ENCODE data around the gene NABP1. TPM values are rescaled to one million over a fixed set of nuclear protein-coding genes. Genes with fewer than 3 reads are reported as not detected.
A peak's percentile ranks its signal among the peaks of the same experiment; 100 is the strongest.

The NABP1 gene
- polyA plus RNA-seq, 1 of the 3 experiments (the other 2 are of a cell fraction) = 19.1 TPM

- no peaks in the 10 kb centered on the region for H3K79me2 ChIP-seq (ENCODE audit: insufficient read depth)
- peaks cover 34% of the 10 kb centered on the region for H3F3A ChIP-seq (replicated peaks; ENCODE audit: insufficient read depth)
- H3K4me3 ChIP-seq (ENCODE audit: low read depth in 2 of 2, low read length in 1 of 2) = peak overlapping the region in 1 of 2 experiments; percentile 29; a peak in 2 of 4 replicates
- POLR2A ChIA-PET = no interaction called here
- H3K27ac ChIP-seq (ENCODE audit: low read depth in 2 of 2, low read length in 1 of 2) = peak overlapping the region; percentile 76 to 87; a peak in 3 of 4 replicates
- H3K9me3 ChIP-seq = no peaks in the 10 kb centered on the region
- H3K9ac ChIP-seq = peak overlapping the region; percentile 65
- H2AFZ ChIP-seq (ENCODE audit: low read depth) = peak overlapping the region; percentile 50; the same call in 1 of the 2 replicates
- no peak for DNase-seq
- no peaks in the 10 kb centered on the region for H4K20me1 ChIP-seq (ENCODE audit: insufficient read depth)
- no peaks in the 10 kb centered on the region for H3K27me3 ChIP-seq (ENCODE audit: insufficient read depth)
- no peaks in the 10 kb centered on the region for H3K9me2 ChIP-seq
- peaks cover 0 to 19% of the 10 kb centered on the region in 2 experiments; a peak in 2 of 4 replicates for H3K4me1 ChIP-seq (ENCODE audit: control insufficient read depth in 1 of 2, insufficient read depth in 2 of 2, low read depth in 1 of 2, low read length in 1 of 2)
- WGBS (ENCODE audit: low lambda C conversion rate) = 17% methylated on average over 5 of the region's 5 CpGs
- H3K4me2 ChIP-seq = peak overlapping the region; percentile 42
- CTCF ChIA-PET = interaction anchor here (1.0 kb wide), 1 partner anchor 111 kb away, joined by 3 read pairs; no protein-coding TSS in a partner anchor
- no peaks in the 10 kb centered on the region for H3K36me3 ChIP-seq (replicated peaks in 1 of 2; ENCODE audit: control insufficient read depth in 1 of 2, insufficient read depth in 2 of 2, low read length in 1 of 2)
- TF ChIP-seq CHD2 (IDR thresholded peaks at IDR 0.05; ENCODE audit: low read length, partially characterized antibody) (no peak), RXRA (IDR thresholded peaks at IDR 0.05; ENCODE audit: borderline replicate concordance, low read depth) (no peak), TAF1 (IDR thresholded peaks at IDR 0.05; ENCODE audit: borderline replicate concordance, low read depth, low read length) (0 out of 2 replicates have a peak, but pooled peaks have one; percentile 10), IRF3 (IDR thresholded peaks at IDR 0.05; ENCODE audit: low read depth, low read length) (no peak), SIN3A (IDR thresholded peaks at IDR 0.05; ENCODE audit: borderline replicate concordance, low read depth, low read length) (no peak), PBX3 (IDR thresholded peaks at IDR 0.05) (peak; percentile 17), MEF2A (IDR thresholded peaks at IDR 0.05; ENCODE audit: borderline replicate concordance, low read depth) (no peak), REST (IDR thresholded peaks at IDR 0.05; ENCODE audit: low read depth, low read length) (no peak), JUND (IDR thresholded peaks at IDR 0.05) (peak; percentile 41), GATA2 (CRISPR knock-in tag; IDR thresholded peaks at IDR 0.05) (no peak), TEAD4 (IDR thresholded peaks at IDR 0.05; ENCODE audit: borderline replicate concordance, insufficient read depth) (peak; percentile 23; the same call in 1 of the 2 replicates), YY1 (IDR thresholded peaks at IDR 0.05; ENCODE audit: low read depth) (peak; percentile 27; the same call in 1 of the 2 replicates), MAX (IDR thresholded peaks at IDR 0.05; ENCODE audit: low read depth) (peak; percentile 22; the same call in 1 of the 2 replicates), TCF12 (IDR thresholded peaks at IDR 0.05) (peak; percentile 28; the same call in 1 of the 2 replicates), USF2 (IDR thresholded peaks at IDR 0.05; ENCODE audit: borderline replicate concordance, low read depth, low read length) (no peak), RCOR1 (IDR thresholded peaks at IDR 0.05; ENCODE audit: low read length) (no peak), FOSL2 (IDR thresholded peaks at IDR 0.05; ENCODE audit: borderline replicate concordance, low read depth) (peak; percentile 34; the same call in 1 of the 2 replicates), USF1 (IDR thresholded peaks at IDR 0.05; ENCODE audit: borderline replicate concordance, low read depth) (no peak), FOXM1 (IDR thresholded peaks at IDR 0.05; ENCODE audit: low read depth) (no peak), EZH2phosphoT487 (IDR thresholded peaks at IDR 0.05; ENCODE audit: borderline replicate concordance, low read depth) (no peak), NFIC (IDR thresholded peaks at IDR 0.05; ENCODE audit: borderline replicate concordance) (peak; percentile 41)
Measured at GRCh38 chr2:191635333-191636234, 42.4 kb upstream of the NABP1 start.
